ENCODE data around the gene NMNAT3.

NMNAT3 gene

DNA sequence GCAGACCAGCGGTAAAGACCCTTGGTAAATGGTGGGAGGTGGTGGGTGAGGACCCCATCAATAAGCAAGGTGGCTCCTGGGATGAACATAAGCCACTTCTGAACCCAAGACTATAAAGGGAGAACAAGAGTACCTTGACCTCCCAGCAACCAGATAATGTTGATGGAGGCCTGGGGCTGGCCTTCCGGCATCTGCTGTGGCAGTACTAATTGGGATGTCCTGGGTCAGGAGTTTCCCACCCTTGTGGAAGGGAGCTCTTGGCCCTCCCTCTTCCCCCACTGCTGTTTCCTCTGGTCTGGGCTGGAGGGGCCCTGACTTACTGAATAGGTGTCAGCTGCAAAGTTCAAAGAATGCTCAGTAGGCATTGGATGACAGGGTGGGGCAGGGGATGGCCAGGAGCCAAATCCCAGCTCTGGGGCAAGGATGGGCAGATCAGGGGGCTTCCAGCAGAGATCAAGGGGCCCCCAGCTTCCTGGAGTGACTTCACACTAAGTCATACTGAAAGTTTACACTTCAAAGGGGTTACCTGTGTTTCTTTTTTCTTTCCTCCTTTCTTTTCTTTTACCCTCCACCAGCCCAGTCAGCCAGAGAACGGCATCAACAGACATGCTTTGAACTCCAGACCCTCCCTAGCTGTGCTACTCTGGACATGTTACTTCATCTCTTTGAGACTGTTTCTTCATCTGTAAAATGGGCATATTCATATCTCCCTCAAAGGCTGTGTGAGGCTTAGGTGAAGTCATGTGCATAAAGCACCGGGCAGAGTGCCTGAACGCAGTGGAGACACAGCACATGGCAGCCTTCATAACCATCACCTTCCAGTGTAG, 139.8 kb downstream of the NMNAT3 start:
- no peak overlapping the region for H3K4me3 ChIP-seq (ENCODE audit: insufficient read depth, low read length, poor library complexity, severe bottlenecking)

DNA sequence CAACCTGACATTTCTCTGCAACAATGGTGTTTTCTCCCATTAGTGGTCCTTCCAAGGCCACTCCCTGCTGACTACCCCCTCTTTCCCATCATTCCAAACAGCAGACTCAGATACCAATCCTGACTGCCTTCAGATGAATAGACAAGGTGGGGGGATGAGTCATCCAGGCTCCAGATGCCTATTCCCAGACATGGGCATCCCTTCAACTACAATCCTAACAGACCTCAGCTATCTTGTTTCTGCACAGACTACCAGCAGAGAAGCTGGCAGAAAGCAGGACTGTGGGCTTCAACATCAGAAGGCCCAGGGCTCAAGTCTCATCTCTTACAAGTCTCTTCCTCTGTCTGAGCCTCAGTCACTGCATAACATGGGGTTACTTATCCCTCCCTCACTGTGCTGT, 140.4 kb downstream of the NMNAT3 start:
- H4K20me1 ChIP-seq (ENCODE audit: low read depth, low read length), result no peaks in the 10 kb centered on the region
- H3K27ac ChIP-seq (ENCODE audit: low read depth, low read length), result no peak overlapping the region
- H3K27me3 ChIP-seq (ENCODE audit: low read length), result no peaks in the 10 kb centered on the region
- H3K9me2 ChIP-seq (replicated peaks; ENCODE audit: insufficient read depth, low read length), result no peaks in the 10 kb centered on the region
- H3K79me2 ChIP-seq (ENCODE audit: insufficient read depth, low read length), result no peaks in the 10 kb centered on the region
- no peaks in the 10 kb centered on the region for H3F3A ChIP-seq (ENCODE audit: insufficient read depth)
- no peak overlapping the region for H3K9ac ChIP-seq (ENCODE audit: low read length)
- no peak overlapping the region for H3K4me3 ChIP-seq (ENCODE audit: insufficient read depth, low read length, poor library complexity, severe bottlenecking)
- no peaks in the 10 kb centered on the region for H3K9me3 ChIP-seq (ENCODE audit: insufficient read depth, low read length)
- H3K36me3 ChIP-seq (ENCODE audit: low read length), result no peaks in the 10 kb centered on the region
- H3K4me2 ChIP-seq (ENCODE audit: low read depth, low read length, poor library complexity, severe bottlenecking), result no peak overlapping the region
- H2AFZ ChIP-seq (ENCODE audit: low read depth, low read length, severe bottlenecking), result no peak overlapping the region
- TF ChIP-seq, protein P1, sequence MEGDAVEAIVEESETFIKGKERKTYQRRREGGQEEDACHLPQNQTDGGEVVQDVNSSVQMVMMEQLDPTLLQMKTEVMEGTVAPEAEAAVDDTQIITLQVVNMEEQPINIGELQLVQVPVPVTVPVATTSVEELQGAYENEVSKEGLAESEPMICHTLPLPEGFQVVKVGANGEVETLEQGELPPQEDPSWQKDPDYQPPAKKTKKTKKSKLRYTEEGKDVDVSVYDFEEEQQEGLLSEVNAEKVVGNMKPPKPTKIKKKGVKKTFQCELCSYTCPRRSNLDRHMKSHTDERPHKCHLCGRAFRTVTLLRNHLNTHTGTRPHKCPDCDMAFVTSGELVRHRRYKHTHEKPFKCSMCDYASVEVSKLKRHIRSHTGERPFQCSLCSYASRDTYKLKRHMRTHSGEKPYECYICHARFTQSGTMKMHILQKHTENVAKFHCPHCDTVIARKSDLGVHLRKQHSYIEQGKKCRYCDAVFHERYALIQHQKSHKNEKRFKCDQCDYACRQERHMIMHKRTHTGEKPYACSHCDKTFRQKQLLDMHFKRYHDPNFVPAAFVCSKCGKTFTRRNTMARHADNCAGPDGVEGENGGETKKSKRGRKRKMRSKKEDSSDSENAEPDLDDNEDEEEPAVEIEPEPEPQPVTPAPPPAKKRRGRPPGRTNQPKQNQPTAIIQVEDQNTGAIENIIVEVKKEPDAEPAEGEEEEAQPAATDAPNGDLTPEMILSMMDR (IDR thresholded peaks at IDR 0.05; ENCODE audit: insufficient read depth, low read length, poor library complexity, severe bottlenecking), result no peak
- no peak for TF ChIP-seq EZH2phosphoT487 (conservative IDR thresholded peaks at IDR 0.05; ENCODE audit: low read length)

More for the DNA sequence above, 139.8 kb downstream of the NMNAT3 start:
- Histone ChIP-seq H4K20me1 (ENCODE audit: low read depth, low read length) (no peaks in the 10 kb centered on the region), H3K4me2 (ENCODE audit: low read depth, low read length, poor library complexity, severe bottlenecking) (no peak overlapping the region), H3K9me2 (replicated peaks; ENCODE audit: insufficient read depth, low read length) (no peaks in the 10 kb centered on the region), H2AFZ (ENCODE audit: low read depth, low read length, severe bottlenecking) (no peak overlapping the region), H3K36me3 (ENCODE audit: low read length) (no peaks in the 10 kb centered on the region), H3K79me2 (ENCODE audit: insufficient read depth, low read length) (no peaks in the 10 kb centered on the region), H3F3A (ENCODE audit: insufficient read depth) (no peaks in the 10 kb centered on the region), H3K9me3 (ENCODE audit: insufficient read depth, low read length) (no peaks in the 10 kb centered on the region), H3K27me3 (ENCODE audit: low read length) (no peaks in the 10 kb centered on the region), H3K9ac (ENCODE audit: low read length) (no peak overlapping the region), H3K27ac (ENCODE audit: low read depth, low read length) (no peak overlapping the region)
- TF ChIP-seq EZH2phosphoT487 (conservative IDR thresholded peaks at IDR 0.05; ENCODE audit: low read length), result no peak
- TF ChIP-seq, protein P1 (IDR thresholded peaks at IDR 0.05; ENCODE audit: insufficient read depth, low read length, poor library complexity, severe bottlenecking), result no peak

DNA sequence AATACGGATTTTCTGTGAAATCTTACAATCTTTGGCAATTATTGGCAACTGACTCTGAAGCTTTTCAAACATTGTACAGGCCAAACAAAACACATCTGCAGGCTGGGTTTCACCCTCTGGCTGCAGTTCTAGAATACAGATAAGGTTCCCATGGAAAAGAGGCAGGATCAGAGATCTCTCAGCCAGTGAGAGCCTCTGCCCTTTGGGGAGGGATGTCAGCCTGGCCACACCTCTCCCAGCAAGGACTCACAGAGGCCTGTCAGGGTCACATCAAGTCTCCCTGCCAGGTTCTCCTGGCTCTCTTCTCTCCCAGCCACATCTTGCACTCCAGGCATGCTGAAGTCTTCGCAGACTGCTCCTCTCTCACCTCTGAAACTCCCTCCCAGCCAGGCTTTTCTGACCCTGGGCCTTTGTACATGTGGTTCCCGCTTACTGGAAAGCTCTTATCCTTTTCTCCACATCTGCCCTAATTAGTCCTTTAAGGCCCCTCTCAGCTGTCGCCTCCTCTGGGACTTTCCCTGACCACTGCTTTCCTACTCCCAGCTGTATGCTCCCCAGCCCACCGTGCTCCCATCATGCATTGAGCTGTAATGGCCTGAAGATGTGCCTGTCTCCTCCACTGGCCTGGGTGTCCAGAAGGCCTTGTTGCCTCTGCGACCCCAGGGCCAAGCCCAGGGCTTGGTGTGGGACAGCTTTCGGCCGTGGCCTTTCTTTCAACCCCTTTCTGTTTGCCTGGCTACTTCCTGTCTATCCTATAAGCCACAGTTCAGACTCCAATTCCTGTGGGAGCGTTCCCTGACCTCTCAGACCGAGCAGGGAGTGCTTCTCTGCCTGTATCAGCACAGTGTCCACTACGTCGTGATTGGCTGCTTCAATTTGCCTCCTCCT, 142.5 kb downstream of the NMNAT3 start:
- H3F3A ChIP-seq (ENCODE audit: insufficient read depth), result no peaks in the 10 kb centered on the region
- H4K20me1 ChIP-seq (ENCODE audit: low read depth, low read length), result no peaks in the 10 kb centered on the region
- H3K36me3 ChIP-seq (ENCODE audit: low read length), result no peaks in the 10 kb centered on the region
- no peaks in the 10 kb centered on the region for H3K9me2 ChIP-seq (replicated peaks; ENCODE audit: insufficient read depth, low read length)
- H3K4me2 ChIP-seq (ENCODE audit: low read depth, low read length, poor library complexity, severe bottlenecking), result no peak overlapping the region
- no peak overlapping the region for H2AFZ ChIP-seq (ENCODE audit: low read depth, low read length, severe bottlenecking)
- H3K9me3 ChIP-seq (ENCODE audit: insufficient read depth, low read length), result no peaks in the 10 kb centered on the region
- H3K27me3 ChIP-seq (ENCODE audit: low read length), result no peaks in the 10 kb centered on the region
- no peak overlapping the region for H3K9ac ChIP-seq (ENCODE audit: low read length)
- H3K4me3 ChIP-seq (ENCODE audit: insufficient read depth, low read length, poor library complexity, severe bottlenecking), result no peak overlapping the region
- H3K27ac ChIP-seq (ENCODE audit: low read depth, low read length), result no peak overlapping the region
- no peaks in the 10 kb centered on the region for H3K79me2 ChIP-seq (ENCODE audit: insufficient read depth, low read length)
- TF ChIP-seq, protein P1 (IDR thresholded peaks at IDR 0.05; ENCODE audit: insufficient read depth, low read length, poor library complexity, severe bottlenecking), result no peak
- TF ChIP-seq EZH2phosphoT487 (conservative IDR thresholded peaks at IDR 0.05; ENCODE audit: low read length), result no peak

Measured in SU-DHL-6 (cell line).